ENCODE results near the gene NTRK2. TPM values are rescaled to one million over a fixed set of nuclear protein-coding genes. Genes with fewer than 3 reads are reported as not detected.

Gene NTRK2
- total RNA-seq, 2 experiments from 2014 or later, result 0.45 to 0.65 TPM

DNA sequence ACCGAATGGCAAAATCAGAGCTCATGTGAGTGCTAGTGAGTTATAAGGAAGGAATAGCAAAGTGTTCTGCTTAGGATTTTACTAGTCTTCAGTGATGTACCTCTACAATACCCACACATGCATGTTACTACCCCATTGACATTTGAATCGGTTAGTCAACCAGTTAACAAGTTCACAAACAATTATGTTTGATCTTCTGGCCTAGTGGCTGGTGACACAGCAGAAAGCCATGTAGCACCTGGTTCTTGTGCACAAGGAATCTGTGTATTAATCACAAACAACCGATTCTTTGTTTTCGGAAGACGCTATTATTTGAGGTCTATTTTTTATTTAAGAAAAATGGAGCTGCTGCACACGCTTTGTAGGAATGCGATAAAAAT is 41.9 kb downstream of the NTRK2 start:
- H3K27me3 Mint-ChIP-seq, result peaks cover 3% of the 10 kb centered on the region
- no peak overlapping the region for H3K4me3 Mint-ChIP-seq
- peaks cover 15% of the 10 kb centered on the region for H3K4me1 Mint-ChIP-seq (ENCODE audit: low read depth)
- POLR2A ChIA-PET, result no interaction called here
- intact Hi-C loops (cut with micrococcal nuclease), result loop anchor here (2.0 kb wide), 1 partner anchor 43 kb away; no protein-coding TSS in a partner anchor
- H3K27ac Mint-ChIP-seq, result no peak overlapping the region
- DNase-seq, result no peak
- no peaks in the 10 kb centered on the region for H3K9me3 Mint-ChIP-seq
- CTCF ChIA-PET, result no interaction called here
- no peaks in the 10 kb centered on the region for H3K36me3 Mint-ChIP-seq

DNA sequence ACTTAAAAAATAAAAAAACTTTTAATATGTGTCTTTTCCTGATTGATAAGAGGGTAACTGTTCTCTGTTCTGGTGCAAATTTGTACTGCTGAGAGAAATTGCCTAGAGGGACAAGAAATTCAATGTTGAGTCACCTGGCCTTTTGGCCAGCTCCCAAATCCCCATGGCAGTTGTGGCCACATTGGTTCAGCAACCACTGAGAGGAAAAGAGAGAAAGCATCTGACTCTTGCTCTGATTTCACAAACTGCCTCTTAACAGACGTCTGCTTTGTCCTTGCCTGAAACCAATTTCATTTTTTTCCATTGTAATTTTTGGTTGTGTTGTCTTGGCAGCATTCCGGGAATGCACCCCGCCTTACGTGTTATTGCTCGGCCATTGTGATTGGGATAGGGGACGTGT is 42.4 kb downstream of the NTRK2 start:
- Mint-ChIP-seq H3K4me1 (ENCODE audit: low read depth) (peaks cover 15% of the 10 kb centered on the region), H3K9me3 (no peaks in the 10 kb centered on the region), H3K36me3 (no peaks in the 10 kb centered on the region), H3K4me3 (no peak overlapping the region), H3K27ac (no peak overlapping the region), H3K27me3 (peaks cover 3% of the 10 kb centered on the region)
- CTCF ChIA-PET, result no interaction called here
- POLR2A ChIA-PET, result no interaction called here
- intact Hi-C loops (cut with micrococcal nuclease), result loop anchor here (1.0 to 2.0 kb wide), 2 partner anchors 12 to 43 kb away; no protein-coding TSS in a partner anchor
- peak; percentile 24 for DNase-seq

DNA sequence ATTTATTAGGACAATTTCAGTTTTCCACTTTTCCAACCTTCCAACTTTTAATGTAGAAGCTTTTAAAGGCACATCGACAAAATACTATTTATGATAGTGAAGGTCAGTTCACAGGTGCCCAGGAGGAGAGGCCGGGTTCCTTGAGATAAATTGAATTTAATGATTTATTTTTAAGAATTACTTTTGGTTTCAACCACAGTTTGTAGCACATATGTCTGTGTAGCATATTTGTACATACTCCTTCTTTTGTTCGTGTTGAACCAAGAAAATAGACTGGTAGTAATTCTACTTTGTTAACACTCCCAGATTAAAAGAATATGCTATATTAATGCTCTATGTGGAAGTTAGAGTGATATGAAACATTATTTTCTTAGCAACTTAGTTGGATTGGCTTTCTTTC is 46.7 kb downstream of the NTRK2 start:
- DNase-seq, result no peak
- H3K27ac Mint-ChIP-seq, result no peak overlapping the region
- peaks cover 2% of the 10 kb centered on the region for H3K27me3 Mint-ChIP-seq
- intact Hi-C loops (cut with micrococcal nuclease), result no loop called here
- no peaks in the 10 kb centered on the region for H3K4me1 Mint-ChIP-seq (ENCODE audit: low read depth)
- H3K4me3 Mint-ChIP-seq, result no peak overlapping the region
- POLR2A ChIA-PET, result no interaction called here
- no peaks in the 10 kb centered on the region for H3K36me3 Mint-ChIP-seq
- H3K9me3 Mint-ChIP-seq, result peaks cover 5% of the 10 kb centered on the region
- CTCF ChIA-PET, result no interaction called here

DNA sequence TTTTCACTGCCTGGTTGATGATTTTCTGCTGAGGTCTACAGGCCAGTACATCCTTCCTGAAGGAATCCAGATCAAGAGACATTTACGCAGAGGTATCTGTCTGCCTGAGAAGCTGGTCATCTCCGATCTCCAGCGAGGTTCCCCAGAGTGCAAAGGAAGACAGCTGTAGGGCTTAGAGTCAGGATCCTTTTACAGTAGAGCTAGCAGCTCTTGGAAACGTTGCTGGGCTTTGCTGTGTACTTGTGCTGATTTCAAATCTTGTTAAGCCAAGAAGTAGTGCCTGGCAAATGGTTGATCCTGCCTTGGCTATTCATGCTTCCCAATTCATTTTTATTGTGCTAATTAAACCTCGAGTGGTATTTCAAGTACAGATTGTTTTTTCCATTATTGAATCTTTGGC is 48.9 kb downstream of the NTRK2 start:
- Mint-ChIP-seq H3K9me3 (peaks cover 5% of the 10 kb centered on the region), H3K27ac (no peak overlapping the region), H3K4me3 (no peak overlapping the region), H3K27me3 (no peaks in the 10 kb centered on the region), H3K36me3 (no peaks in the 10 kb centered on the region), H3K4me1 (ENCODE audit: low read depth) (no peaks in the 10 kb centered on the region)
- intact Hi-C loops (cut with micrococcal nuclease), result no loop called here
- CTCF ChIA-PET, result no interaction called here
- POLR2A ChIA-PET, result no interaction called here
- no peak for DNase-seq

DNA sequence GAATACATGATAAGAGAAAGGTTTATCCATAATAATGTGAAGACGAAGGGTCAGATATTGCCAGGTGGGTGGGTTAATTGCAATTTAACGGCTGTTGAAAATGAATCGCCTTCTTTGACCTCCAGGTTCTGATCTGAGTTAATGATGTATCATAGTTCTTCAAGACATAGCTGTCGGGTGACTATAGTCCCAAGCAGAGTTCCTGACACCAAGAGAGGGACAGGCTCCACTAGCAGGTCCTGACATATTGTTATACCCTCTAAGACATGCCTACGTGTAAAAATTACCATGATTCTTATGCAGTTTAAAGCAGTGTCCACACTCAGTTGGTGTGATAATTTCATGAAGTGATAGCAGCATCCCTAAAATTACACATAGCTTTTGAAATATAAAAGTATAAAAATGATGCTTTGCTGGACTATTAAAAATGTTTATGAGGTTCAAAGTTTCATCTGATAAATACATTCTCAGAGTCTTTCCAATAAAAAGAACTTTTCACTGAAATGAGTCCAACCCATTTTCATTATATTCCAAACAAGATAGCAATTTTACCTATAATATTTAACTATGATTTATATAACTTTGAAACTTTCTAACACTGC is 53.0 kb downstream of the NTRK2 start:
- POLR2A ChIA-PET, result no interaction called here

DNA sequence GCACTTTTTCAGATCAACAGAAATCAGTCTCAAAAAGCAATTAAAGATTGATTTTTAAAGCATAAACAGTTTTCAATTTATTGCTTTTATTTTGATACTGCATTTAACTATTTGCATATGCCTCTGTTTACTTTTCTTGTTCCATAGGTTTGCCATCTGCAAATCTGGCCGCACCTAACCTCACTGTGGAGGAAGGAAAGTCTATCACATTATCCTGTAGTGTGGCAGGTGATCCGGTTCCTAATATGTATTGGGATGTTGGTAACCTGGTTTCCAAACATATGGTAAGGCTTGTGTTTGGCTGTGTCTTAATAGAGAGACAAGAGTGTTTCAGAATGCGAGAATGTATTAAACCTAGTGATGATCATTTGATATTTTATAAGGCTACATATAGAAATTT is 53.9 kb downstream of the NTRK2 start:
- H3K4me1 Mint-ChIP-seq (ENCODE audit: low read depth), result no peaks in the 10 kb centered on the region
- intact Hi-C loops (cut with micrococcal nuclease), result no loop called here
- no peaks in the 10 kb centered on the region for H3K36me3 Mint-ChIP-seq
- no peak for DNase-seq
- peaks cover 5% of the 10 kb centered on the region for H3K9me3 Mint-ChIP-seq
- H3K27ac Mint-ChIP-seq, result no peak overlapping the region
- ChIA-PET CTCF (no interaction called here), POLR2A (no interaction called here)
- H3K4me3 Mint-ChIP-seq, result no peak overlapping the region
- H3K27me3 Mint-ChIP-seq, result peaks cover 2% of the 10 kb centered on the region

More for the DNA sequence above, 53.0 kb downstream of the NTRK2 start:
- Mint-ChIP-seq H3K27me3 (peaks cover 2% of the 10 kb centered on the region), H3K4me3 (no peak overlapping the region), H3K4me1 (ENCODE audit: low read depth) (no peaks in the 10 kb centered on the region), H3K9me3 (peaks cover 5% of the 10 kb centered on the region), H3K36me3 (no peaks in the 10 kb centered on the region), H3K27ac (no peak overlapping the region)
- DNase-seq, result no peak
- CTCF ChIA-PET, result no interaction called here
- intact Hi-C loops (cut with micrococcal nuclease), result no loop called here

DNA sequence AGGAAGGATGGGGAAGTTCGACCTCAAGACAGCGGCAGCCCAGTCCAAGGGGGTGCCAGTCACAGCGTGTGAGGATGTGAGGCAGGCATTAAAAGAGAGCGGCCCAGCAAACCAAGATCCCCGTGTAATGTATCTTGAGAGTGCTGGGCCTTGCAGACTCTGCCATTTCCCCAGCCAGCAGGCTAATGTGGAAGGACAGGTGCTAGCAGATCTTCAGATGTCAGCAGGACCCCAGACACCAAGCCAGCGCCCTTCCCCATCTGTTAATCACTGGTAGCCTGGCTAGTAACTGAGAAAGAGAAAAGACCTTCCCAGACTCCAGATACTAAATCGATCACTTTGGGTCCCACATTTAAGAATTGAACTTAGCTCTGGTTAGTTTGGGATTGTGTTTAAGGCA is 62.2 kb downstream of the NTRK2 start:
- Mint-ChIP-seq H3K27me3 (peaks cover 2% of the 10 kb centered on the region), H3K4me1 (ENCODE audit: low read depth) (no peaks in the 10 kb centered on the region), H3K4me3 (no peak overlapping the region), H3K27ac (no peak overlapping the region), H3K9me3 (peaks cover 7% of the 10 kb centered on the region), H3K36me3 (no peaks in the 10 kb centered on the region)
- intact Hi-C loops (cut with micrococcal nuclease), result no loop called here
- POLR2A ChIA-PET, result no interaction called here
- no peak for DNase-seq
- CTCF ChIA-PET, result no interaction called here

DNA sequence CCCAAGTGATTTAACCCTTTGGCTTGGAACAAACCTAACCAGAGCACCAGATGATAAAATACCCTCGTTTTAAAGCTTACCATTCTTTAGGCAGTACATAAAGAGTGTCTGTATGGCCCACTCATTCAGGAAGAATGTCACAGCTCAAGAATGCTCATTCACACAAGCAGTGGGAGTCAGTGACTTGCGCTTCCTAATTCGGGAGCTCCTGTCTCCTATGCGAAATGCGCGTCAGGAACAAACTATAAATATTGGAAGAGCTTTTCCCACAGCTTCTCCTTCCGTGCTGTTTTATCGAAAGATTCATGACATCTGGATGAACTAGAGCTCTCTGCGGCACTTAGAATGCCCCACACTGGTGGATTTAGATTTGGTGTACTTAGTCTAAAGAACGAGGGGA is 66.6 kb downstream of the NTRK2 start:
- ChIA-PET POLR2A (no interaction called here), CTCF (interaction anchor here (0.6 kb wide), 1 partner anchor 16 kb away, joined by 3 read pairs; no protein-coding TSS in a partner anchor)
- Mint-ChIP-seq H3K27ac (no peak overlapping the region), H3K36me3 (no peaks in the 10 kb centered on the region), H3K4me1 (ENCODE audit: low read depth) (no peaks in the 10 kb centered on the region), H3K27me3 (peaks cover 2% of the 10 kb centered on the region), H3K4me3 (no peak overlapping the region), H3K9me3 (peaks cover 7% of the 10 kb centered on the region)
- intact Hi-C loops (cut with micrococcal nuclease), result no loop called here
- no peak for DNase-seq

DNA sequence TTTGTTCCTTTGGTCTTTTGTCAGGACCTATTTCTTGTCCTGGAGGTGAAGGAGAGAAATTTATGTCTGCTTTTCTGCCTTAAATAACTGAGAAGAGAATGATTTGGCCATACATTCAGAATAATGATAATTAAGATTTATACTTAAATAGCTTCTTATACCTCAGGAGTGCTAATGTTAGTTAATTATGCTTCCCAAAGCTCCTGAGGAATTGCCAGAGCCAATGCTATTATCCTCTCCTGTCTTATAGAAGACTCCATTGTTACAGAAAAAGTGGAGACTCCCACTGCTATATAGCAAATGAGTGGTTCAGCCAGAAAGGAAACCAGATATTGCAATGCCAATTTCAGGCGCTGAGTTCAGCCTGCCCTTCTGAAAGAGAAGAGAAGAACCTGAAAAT is 67.0 kb downstream of the NTRK2 start:
- CTCF ChIA-PET, result interaction anchor here (0.6 kb wide), 1 partner anchor 16 kb away, joined by 3 read pairs; no protein-coding TSS in a partner anchor
- Mint-ChIP-seq H3K9me3 (peaks cover 7% of the 10 kb centered on the region), H3K4me1 (ENCODE audit: low read depth) (no peaks in the 10 kb centered on the region), H3K4me3 (no peak overlapping the region), H3K27me3 (peaks cover 2% of the 10 kb centered on the region), H3K36me3 (no peaks in the 10 kb centered on the region), H3K27ac (no peak overlapping the region)
- intact Hi-C loops (cut with micrococcal nuclease), result no loop called here
- POLR2A ChIA-PET, result no interaction called here
- no peak for DNase-seq

DNA sequence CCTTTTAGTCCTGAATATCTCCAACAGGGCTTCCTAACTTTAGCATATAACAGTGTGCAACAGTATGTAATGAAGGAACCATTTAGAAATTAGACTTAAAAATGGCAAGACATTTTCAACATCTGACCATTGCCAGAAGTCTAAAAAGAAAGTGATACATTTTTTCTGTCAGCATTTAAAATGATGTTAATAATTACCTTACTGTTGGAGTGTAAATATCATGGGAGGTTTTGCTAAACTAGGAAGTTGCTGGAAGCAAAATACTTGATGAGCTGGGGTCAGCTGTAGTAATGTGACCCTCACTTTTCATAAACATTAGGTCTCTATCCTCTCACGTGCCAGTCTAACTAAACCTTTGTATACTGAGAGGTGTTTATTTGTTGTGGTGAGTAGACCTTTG is 68.8 kb downstream of the NTRK2 start:
- intact Hi-C loops (cut with micrococcal nuclease), result no loop called here
- CTCF ChIA-PET, result no interaction called here

DNA sequence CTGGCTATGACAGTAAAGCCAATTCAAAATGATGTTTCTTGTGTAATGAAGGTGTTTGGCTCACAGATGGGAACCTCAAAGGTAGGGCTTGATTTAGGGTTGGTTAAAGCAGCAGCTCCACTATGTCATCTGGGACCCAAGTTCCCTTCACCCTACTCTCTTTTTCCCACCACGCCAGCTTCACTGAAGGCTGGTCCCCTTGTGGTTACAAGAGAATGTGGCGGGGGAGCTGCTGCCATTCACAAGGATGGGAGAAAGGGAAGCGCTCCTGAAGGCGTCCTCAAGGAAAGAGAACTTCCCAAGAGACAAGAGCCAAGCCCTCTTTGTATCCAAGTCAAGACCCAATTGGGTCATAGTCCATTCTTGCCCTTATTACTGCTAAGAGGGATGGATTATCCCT is 72.7 kb downstream of the NTRK2 start:
- CTCF ChIA-PET, result no interaction called here
- Mint-ChIP-seq H3K4me3 (no peak overlapping the region), H3K27ac (no peak overlapping the region), H3K4me1 (ENCODE audit: low read depth) (no peaks in the 10 kb centered on the region), H3K27me3 (no peaks in the 10 kb centered on the region), H3K36me3 (no peaks in the 10 kb centered on the region), H3K9me3 (no peaks in the 10 kb centered on the region)
- intact Hi-C loops (cut with micrococcal nuclease), result no loop called here
- POLR2A ChIA-PET, result interaction anchor here (0.6 kb wide), 1 partner anchor 1001 kb away, joined by 3 read pairs; no protein-coding TSS in a partner anchor
- DNase-seq, result no peak

More for the DNA sequence above, 68.8 kb downstream of the NTRK2 start:
- Mint-ChIP-seq H3K27ac (no peak overlapping the region), H3K27me3 (no peaks in the 10 kb centered on the region), H3K4me1 (ENCODE audit: low read depth) (no peaks in the 10 kb centered on the region), H3K4me3 (no peak overlapping the region), H3K36me3 (no peaks in the 10 kb centered on the region), H3K9me3 (peaks cover 7% of the 10 kb centered on the region)
- no peak for DNase-seq
- POLR2A ChIA-PET, result no interaction called here

DNA sequence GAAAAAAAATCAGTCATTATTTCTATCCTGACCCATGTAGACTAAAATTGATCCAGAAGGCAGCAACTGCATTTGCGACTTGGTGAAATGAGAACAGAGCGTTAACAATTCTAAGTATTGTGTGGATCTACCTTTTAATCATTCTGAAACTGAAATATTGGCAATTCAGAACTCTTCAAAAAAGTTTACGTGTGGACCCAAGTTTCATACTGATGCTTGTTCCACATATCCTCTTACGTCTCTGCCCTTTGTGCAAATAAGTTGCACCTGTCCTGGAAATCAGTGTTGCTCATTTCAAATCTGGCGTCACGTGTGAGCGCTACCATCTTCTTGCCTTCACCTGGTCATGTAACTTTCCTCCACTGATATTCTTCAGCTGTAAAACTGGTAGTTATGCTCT is 74.7 kb downstream of the NTRK2 start:
- no peaks in the 10 kb centered on the region for H3K4me1 Mint-ChIP-seq (ENCODE audit: low read depth)
- ChIA-PET CTCF (no interaction called here), POLR2A (no interaction called here)
- no peaks in the 10 kb centered on the region for H3K27me3 Mint-ChIP-seq
- H3K9me3 Mint-ChIP-seq, result no peaks in the 10 kb centered on the region
- H3K4me3 Mint-ChIP-seq, result no peak overlapping the region
- no peaks in the 10 kb centered on the region for H3K36me3 Mint-ChIP-seq
- intact Hi-C loops (cut with micrococcal nuclease), result no loop called here
- no peak overlapping the region for H3K27ac Mint-ChIP-seq
- no peak for DNase-seq

DNA sequence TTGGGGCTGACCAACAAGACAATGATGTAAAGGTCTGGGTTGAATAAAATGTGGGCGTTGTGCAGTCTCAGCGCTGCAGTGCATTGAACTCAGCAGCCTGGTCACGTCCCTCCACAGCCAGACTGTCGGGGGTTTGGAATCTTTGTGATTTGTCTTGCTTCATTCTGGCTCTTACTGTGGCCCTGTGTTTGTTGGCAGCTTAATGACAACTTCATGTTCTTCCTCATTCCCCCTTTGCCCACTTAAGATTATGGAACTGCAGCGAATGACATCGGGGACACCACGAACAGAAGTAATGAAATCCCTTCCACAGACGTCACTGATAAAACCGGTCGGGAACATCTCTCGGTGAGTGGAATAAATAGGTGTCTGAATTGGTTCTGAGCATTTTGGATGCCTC is 75.2 kb downstream of the NTRK2 start:
- CTCF ChIA-PET, result no interaction called here

More for the DNA sequence above, 75.2 kb downstream of the NTRK2 start:
- intact Hi-C loops (cut with micrococcal nuclease), result no loop called here
- Mint-ChIP-seq H3K4me1 (ENCODE audit: low read depth) (peaks cover under 1% of the 10 kb centered on the region), H3K27ac (no peak overlapping the region), H3K27me3 (no peaks in the 10 kb centered on the region), H3K4me3 (no peak overlapping the region), H3K36me3 (no peaks in the 10 kb centered on the region), H3K9me3 (no peaks in the 10 kb centered on the region)
- no peak for DNase-seq
- POLR2A ChIA-PET, result no interaction called here
